ENCODE data around the gene KCNQ1. TPM values are rescaled to one million over a fixed set of nuclear protein-coding genes. Genes with fewer than 3 reads are reported as not detected.

KCNQ1 gene
- total RNA-seq, 1 donor from 2014 or later: 2.7 TPM

GRCh38 chr11:2769409-2770095 is 324.7 kb downstream of the KCNQ1 start:
- no peak for TF ChIP-seq CTCF (IDR thresholded peaks at IDR 0.05)
- no peak for TF ChIP-seq POLR2AphosphoS5 (IDR thresholded peaks at IDR 0.05; ENCODE audit: insufficient read depth in 1 of 2, low read depth in 1 of 2)
- TF ChIP-seq POLR2A (IDR thresholded peaks at IDR 0.05): no peak
- Histone ChIP-seq H3K4me1 (peaks cover 6% of the 10 kb centered on the region), H3K27ac (no peak overlapping the region), H3K36me3 (no peaks in the 10 kb centered on the region), H3K4me3 (no peak overlapping the region), H3K27me3 (no peaks in the 10 kb centered on the region), H3K9me3 (no peaks in the 10 kb centered on the region)
- peak; percentile 71 to 82 for DNase-seq (ENCODE audit: extremely low spot score in 2 of 2)
- intact Hi-C loops (cut with DNase I): no loop called here

GRCh38 chr11:2770096-2770751 is 325.4 kb downstream of the KCNQ1 start:
- H3K27me3 ChIP-seq: no peaks in the 10 kb centered on the region
- TF ChIP-seq CTCF (IDR thresholded peaks at IDR 0.05) (no peak), POLR2A (IDR thresholded peaks at IDR 0.05) (no peak), POLR2AphosphoS5 (IDR thresholded peaks at IDR 0.05; ENCODE audit: insufficient read depth in 1 of 2, low read depth in 1 of 2) (no peak)
- H3K9me3 ChIP-seq: no peaks in the 10 kb centered on the region
- DNase-seq (ENCODE audit: extremely low spot score in 2 of 2): peak in 1 of 2 donors; percentile 75
- no peaks in the 10 kb centered on the region for H3K36me3 ChIP-seq
- no peak overlapping the region for H3K27ac ChIP-seq
- peaks cover 6% of the 10 kb centered on the region for H3K4me1 ChIP-seq
- no peak overlapping the region for H3K4me3 ChIP-seq
- intact Hi-C loops (cut with DNase I): no loop called here

GRCh38 chr11:2770761-2771301 is 326.0 kb downstream of the KCNQ1 start:
- peak; percentile 79 to 93 for DNase-seq (ENCODE audit: extremely low spot score in 2 of 2)
- TF ChIP-seq POLR2AphosphoS5 (IDR thresholded peaks at IDR 0.05; ENCODE audit: insufficient read depth in 1 of 2, low read depth in 1 of 2): no peak
- no peak for TF ChIP-seq POLR2A (IDR thresholded peaks at IDR 0.05)
- no peak for TF ChIP-seq CTCF (IDR thresholded peaks at IDR 0.05)
- H3K9me3 ChIP-seq: no peaks in the 10 kb centered on the region
- H3K27ac ChIP-seq: no peak overlapping the region
- no peak overlapping the region for H3K4me3 ChIP-seq
- no peaks in the 10 kb centered on the region for H3K36me3 ChIP-seq
- H3K4me1 ChIP-seq: peaks cover 6% of the 10 kb centered on the region
- H3K27me3 ChIP-seq: no peaks in the 10 kb centered on the region
- intact Hi-C loops (cut with DNase I): no loop called here

- intact Hi-C loops (cut with DNase I): no loop called here
These were observed 327.1 kb downstream of the KCNQ1 start for GRCh38 chr11:2771758-2772466.

More at GRCh38 chr11:2771758-2772466, 327.1 kb downstream of the KCNQ1 start:
- Histone ChIP-seq H3K4me1 (peaks cover 6% of the 10 kb centered on the region), H3K27me3 (no peaks in the 10 kb centered on the region), H3K36me3 (no peaks in the 10 kb centered on the region), H3K27ac (no peak overlapping the region), H3K4me3 (no peak overlapping the region), H3K9me3 (no peaks in the 10 kb centered on the region)
- TF ChIP-seq POLR2AphosphoS5 (IDR thresholded peaks at IDR 0.05; ENCODE audit: insufficient read depth in 1 of 2, low read depth in 1 of 2) (no peak), CTCF (IDR thresholded peaks at IDR 0.05) (no peak), POLR2A (IDR thresholded peaks at IDR 0.05) (no peak)
- DNase-seq (ENCODE audit: extremely low spot score in 2 of 2): peak; percentile 37 to 93
